Measurements from ENCODE around the gene PTPRG.

PTPRG gene

GRCh38 chr3:62135741-62136140 lies 574.4 kb downstream of the PTPRG start:
- no peak for DNase-seq

- DNase-seq: no peak
These were observed 578.6 kb downstream of the PTPRG start for GRCh38 chr3:62139957-62140356.

- DNase-seq: no peak
These were observed 581.1 kb downstream of the PTPRG start for GRCh38 chr3:62142331-62143085.

GRCh38 chr3:62143843-62144450 lies 582.6 kb downstream of the PTPRG start:
- DNase-seq: no peak

GRCh38 chr3:62144482-62144881 lies 583.1 kb downstream of the PTPRG start:
- no peak for DNase-seq

- no peak for DNase-seq
These were observed 583.9 kb downstream of the PTPRG start for GRCh38 chr3:62145086-62145757.

DNA sequence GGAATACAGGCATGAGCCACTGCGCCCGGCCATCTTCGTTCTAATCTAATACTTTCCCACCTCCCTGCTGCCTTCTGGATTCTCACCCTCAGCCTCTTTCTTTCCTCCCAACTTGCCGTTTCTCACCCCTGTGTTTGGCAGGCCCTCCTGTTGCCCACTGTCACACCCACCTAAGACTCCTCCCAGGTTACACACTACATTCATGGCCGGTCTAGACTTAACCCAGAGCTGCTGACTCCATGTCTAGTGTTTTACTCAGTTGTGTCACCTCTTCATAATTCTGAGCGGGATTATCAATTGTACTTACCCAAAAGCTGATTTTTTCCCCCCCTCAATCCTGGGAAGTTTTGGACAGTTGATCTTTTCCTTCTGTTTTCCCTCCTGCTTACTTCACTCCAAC lies 588.2 kb downstream of the PTPRG start:
- no peak for DNase-seq

DNA sequence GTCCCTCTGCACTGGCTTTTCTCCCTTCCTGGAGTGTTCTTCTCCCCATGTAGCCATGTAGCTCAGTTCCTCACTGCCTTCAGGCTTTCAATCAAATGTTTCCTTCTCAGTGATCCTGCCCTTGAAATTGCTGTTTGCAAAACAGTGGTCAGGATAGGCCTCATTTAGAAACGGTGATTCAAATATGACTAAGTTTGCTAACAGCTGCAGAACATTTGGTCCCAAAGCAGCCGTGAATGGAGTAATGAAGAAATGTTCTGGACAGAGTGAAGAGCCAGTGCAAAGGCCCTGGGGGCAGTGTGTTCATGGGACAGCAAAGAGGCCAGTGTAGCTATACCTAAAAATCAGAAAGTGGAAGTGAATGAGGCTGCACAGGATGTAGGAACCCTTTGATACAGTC lies 588.6 kb downstream of the PTPRG start:
- no peak for DNase-seq

DNA sequence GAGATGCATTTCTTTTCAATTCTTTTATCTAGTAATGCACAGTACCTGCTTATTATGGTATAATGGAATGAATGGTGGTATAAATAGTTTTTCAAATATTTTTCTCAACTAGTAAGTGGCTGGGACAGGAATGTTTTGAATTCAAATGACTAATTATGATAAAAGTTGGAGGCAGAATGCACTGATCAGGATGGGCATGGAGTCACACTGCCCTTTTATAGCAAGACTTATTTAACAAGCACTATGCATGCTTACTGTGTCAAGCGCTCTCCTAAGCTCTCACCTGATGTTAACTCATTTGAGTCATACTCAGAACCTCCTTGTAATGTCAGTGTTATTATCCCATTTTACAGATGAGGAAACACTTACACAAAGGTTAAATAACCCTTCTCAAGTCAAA lies 590.2 kb downstream of the PTPRG start:
- no peak for DNase-seq

DNA sequence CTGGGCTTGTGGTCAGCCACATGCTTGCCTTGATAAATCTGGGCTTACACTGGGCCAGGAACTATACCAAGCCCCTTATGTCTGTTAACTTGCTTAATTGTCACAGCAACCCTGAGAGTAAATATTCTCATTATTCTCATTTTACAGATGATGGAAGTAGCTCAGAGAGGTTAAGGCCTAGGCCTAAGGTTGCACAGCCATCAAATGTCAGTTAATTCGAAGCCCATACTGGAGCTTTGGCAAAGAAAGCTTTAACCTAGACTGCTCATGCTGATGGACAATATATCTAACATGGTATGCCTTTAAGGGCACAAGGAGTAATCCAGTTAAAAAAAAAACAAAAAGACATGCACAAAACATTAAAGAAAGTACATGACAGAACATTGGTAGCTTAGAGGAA lies 591.9 kb downstream of the PTPRG start:
- no peak for DNase-seq

DNA sequence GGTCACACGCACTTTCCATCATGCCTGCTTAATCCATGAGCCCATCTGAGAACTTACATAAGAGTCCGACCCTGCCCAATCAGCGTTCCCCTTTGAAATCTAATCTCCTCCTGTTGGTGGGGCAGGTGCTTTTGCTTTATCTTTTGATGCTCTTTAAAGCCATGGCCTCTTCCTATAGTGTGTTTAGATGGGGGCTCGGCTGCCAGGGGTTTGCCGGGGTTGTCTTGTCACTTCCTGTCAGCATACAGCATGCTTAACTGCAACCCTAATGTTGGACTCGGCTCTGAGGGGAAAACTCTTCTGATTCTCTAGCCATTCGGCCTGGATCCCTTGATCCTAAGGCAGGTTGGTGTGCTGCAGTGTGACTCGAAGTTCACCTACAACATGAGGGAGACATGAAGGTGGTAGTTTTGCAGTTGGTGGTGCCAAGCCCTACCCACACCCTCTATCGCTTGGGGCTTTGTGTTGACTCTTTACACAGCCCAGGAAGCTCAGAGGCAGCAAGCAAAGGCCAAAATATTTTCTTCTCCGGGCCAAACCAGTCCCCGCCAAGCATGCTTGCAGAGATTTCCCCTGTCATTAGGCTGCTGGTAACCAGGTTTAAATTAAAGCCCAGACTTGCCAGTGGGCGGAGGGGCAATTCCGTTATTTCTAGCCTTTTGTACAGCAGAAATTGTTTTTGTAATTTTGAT lies 593.2 kb downstream of the PTPRG start:
- no peak for DNase-seq

- no peak for DNase-seq
These were observed 597.8 kb downstream of the PTPRG start for GRCh38 chr3:62159056-62159708.

DNA sequence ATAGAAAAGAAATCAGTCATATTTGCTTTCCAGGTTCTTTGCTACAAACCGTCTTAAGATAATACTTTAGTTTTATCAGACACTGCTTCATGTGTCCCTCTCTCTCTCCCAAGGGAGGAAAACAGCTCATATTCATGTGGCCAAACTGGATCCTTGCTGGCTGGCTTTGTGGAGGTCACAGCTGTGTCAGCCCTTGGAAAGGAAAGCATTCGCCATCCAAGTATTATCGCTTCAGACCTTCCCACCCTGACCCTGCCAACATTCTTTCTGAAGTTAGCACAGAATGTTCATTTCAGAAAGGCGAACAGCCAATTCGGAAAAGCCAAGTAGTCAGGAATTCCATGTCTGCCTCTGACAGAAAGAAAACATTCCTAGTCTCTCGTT lies 598.3 kb downstream of the PTPRG start:
- no peak for DNase-seq

- no peak for DNase-seq
These were observed 600.0 kb downstream of the PTPRG start for GRCh38 chr3:62161371-62161770.

DNA sequence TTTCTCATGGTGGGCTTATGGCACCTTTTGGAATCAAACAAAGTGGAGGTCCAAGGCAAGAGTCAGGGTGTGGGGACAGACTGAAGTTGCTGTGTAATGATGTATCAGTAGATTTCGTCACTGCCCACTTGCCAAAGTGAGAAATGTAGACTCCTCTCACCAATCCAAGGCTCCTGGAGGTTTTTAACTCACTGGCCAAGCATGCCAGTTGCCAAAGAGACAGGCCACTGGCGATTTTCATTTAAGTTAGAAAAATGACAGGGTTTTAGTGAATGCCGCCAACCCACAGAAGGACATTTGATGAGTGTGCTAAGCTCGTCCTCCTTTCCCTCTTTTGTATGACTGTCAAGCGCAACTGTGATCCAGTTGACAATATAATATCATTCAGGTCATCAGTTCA lies 602.8 kb downstream of the PTPRG start:
- no peak for DNase-seq

GRCh38 chr3:62164746-62165145 lies 603.4 kb downstream of the PTPRG start:
- DNase-seq: no peak

DNA sequence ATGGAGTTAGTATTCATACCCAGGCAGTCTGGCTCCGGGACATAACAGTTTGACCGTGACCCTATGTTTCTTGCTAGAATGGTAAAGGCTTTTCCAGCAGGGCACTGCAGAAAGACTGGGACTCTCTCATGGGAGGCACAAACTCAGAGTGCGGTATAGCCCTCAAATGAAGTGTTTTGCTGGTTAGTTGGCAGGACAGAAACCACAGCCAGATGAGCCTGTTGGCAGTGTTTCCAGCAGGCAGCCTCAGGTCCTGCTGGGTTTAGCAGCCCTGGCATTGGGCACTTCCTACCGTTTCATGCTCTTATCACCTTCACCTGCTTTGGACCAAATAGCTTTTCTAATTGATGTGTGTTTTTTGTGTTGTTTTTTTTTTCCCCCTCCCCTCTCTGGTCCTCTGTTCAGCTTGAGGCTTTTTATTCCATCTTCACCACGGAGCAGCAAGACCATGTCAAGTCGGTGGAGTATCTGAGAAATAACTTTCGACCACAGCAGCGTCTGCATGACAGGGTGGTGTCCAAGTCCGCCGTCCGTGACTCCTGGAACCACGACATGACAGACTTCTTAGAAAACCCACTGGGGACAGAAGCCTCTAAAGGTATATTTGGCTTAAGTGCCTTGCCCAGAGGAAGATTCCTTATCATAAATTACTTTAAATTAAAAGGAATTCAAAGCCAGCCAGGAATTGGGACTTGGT lies 606.3 kb downstream of the PTPRG start:
- DNase-seq: no peak

- no peak for DNase-seq
These were observed 607.0 kb downstream of the PTPRG start for GRCh38 chr3:62168356-62168755.

- no peak for DNase-seq
These were observed 608.7 kb downstream of the PTPRG start for GRCh38 chr3:62169906-62170660.

- no peak for DNase-seq
These were observed 610.4 kb downstream of the PTPRG start for GRCh38 chr3:62171789-62172188.

DNA sequence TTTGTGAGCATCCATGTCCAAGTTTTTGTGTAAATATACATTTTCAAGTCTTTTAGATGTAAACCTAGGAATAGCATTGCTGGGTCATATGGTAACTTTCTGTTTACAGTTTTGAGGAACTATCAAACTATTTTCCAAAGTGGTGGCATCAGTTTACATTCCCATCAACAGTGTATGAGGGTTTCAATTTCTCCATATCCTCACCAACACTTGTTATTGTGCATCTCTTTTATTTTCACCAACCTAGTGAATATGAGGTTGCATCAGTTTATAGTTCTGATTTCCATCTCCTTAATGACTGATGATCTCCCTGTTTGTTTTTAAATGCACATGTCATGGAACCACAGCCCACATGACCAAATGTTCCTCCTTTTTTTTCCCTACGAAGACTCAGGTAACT lies 610.8 kb downstream of the PTPRG start:
- no peak for DNase-seq
